ENCODE data around the gene APOL2. TPM values are rescaled to one million over a fixed set of nuclear protein-coding genes. Genes with fewer than 3 reads are reported as not detected.
"Not testable (repeated sequence)": the region's sequence is repeated elsewhere in the genome, so short reads cannot be mapped to it uniquely, and the experiment has no call there.

The APOL2 gene
- total RNA-seq, 1 donor from 2014 or later, result 77.2 TPM

DNA sequence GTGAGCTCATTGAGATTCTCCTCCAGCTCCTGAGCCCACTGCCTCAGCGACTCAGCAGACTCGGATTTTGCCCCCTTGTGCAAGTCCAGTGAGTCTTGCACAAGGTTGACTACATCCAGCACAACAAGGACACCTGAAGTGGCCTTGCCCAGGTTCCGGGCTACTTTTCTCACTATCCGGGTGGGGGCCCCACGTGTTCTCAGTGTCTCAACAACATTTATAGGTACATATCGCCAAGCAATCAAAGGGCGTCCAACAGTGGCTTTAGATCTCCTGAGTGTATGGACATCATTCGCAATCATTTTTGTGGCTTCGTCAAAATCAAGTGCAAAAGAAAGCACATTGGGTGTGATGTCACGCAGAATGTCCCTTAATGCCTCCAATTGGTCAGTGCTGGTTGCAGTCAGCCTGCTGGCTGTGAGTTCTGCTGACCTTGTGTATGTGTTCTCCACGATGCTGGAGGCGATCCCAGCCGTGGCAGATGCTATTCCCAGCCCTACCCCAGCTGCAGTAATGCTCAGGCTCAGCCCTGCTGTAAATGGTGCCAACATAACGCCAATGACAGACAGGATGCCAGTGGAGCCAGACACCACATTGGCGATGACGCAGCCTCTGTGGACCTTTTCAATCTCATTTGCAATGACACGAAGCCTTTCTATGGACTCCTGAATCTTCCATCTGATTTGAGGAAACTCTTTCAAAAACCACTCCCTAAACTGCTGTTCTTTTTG, 48.1 kb downstream of the APOL2 start:
- no peaks in the 10 kb centered on the region for H4K20me1 ChIP-seq (ENCODE audit: insufficient read depth, low read length)
- Mint-ChIP-seq H3K4me3 (ENCODE audit: unreplicated experiment) (no peak overlapping the region), H3K36me3 (ENCODE audit: low read depth, unreplicated experiment) (no peaks in the 10 kb centered on the region), H3K4me1 (ENCODE audit: low read depth, unreplicated experiment) (peaks cover 9% of the 10 kb centered on the region), H3K9me3 (ENCODE audit: unreplicated experiment) (no peaks in the 10 kb centered on the region), H3K27me3 (ENCODE audit: low read depth, unreplicated experiment) (peaks cover 43% of the 10 kb centered on the region), H3K27ac (ENCODE audit: unreplicated experiment) (no peak overlapping the region)
- H3K4me2 ChIP-seq (ENCODE audit: low read length), result no peak overlapping the region
- TF ChIP-seq EZH2 (IDR thresholded peaks at IDR 0.05; ENCODE audit: insufficient read depth, low read length), result no peak
- TF ChIP-seq, protein P1, sequence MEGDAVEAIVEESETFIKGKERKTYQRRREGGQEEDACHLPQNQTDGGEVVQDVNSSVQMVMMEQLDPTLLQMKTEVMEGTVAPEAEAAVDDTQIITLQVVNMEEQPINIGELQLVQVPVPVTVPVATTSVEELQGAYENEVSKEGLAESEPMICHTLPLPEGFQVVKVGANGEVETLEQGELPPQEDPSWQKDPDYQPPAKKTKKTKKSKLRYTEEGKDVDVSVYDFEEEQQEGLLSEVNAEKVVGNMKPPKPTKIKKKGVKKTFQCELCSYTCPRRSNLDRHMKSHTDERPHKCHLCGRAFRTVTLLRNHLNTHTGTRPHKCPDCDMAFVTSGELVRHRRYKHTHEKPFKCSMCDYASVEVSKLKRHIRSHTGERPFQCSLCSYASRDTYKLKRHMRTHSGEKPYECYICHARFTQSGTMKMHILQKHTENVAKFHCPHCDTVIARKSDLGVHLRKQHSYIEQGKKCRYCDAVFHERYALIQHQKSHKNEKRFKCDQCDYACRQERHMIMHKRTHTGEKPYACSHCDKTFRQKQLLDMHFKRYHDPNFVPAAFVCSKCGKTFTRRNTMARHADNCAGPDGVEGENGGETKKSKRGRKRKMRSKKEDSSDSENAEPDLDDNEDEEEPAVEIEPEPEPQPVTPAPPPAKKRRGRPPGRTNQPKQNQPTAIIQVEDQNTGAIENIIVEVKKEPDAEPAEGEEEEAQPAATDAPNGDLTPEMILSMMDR (IDR thresholded peaks at IDR 0.05; ENCODE audit: insufficient read depth, low read depth, low read length), result no peak
- DNase-seq (ENCODE audit: low read depth) (peak; percentile 62), FAIRE-seq (no peak)
- H3K36me3 ChIP-seq (ENCODE audit: insufficient read depth, low read length), result no peaks in the 10 kb centered on the region
- H3K79me2 ChIP-seq (ENCODE audit: insufficient read depth, low read length), result no peaks in the 10 kb centered on the region
- peaks cover 6% of the 10 kb centered on the region for H3K27me3 ChIP-seq (ENCODE audit: insufficient read depth, low read length)
- no peak overlapping the region for H2AFZ ChIP-seq (ENCODE audit: low read depth, low read length)
- no peaks in the 10 kb centered on the region for H3K4me1 ChIP-seq (ENCODE audit: insufficient read depth, low read length)
- no peaks in the 10 kb centered on the region for H3K9me3 ChIP-seq (ENCODE audit: insufficient read depth, low read depth, low read length)
- no peak overlapping the region for H3K4me3 ChIP-seq (ENCODE audit: insufficient read depth, low read depth, low read length)
- H3K27ac ChIP-seq (ENCODE audit: low read depth, low read length), result no peak overlapping the region
- no peak overlapping the region for H3K9ac ChIP-seq (ENCODE audit: low read length)

DNA sequence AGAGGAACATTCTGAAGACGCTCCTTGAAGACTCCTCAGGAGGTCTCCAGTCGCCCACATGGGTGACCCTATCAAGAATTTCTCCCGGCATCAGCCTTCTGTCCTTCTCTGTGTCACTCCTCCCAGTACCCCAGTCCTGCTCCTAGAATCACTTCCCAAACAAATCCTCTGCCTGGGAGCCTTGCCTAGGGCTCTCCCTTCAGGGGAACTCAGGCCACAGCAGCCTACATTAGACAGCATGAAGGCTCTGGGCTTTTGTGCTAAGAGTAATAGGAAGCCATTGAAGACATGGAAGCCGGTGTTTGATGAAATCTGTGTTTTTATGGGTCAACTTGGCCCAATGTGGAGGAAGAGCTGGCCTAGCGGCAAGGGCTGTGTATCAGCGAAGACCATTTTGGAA, 51.5 kb downstream of the APOL2 start:
- not testable (repeated sequence) for H2AFZ ChIP-seq (ENCODE audit: low read depth, low read length); H3K27ac Mint-ChIP-seq (ENCODE audit: unreplicated experiment); H3K79me2 ChIP-seq (ENCODE audit: insufficient read depth, low read length); DNase-seq (ENCODE audit: low read depth); H3K4me2 ChIP-seq (ENCODE audit: low read length); H3K4me3 ChIP-seq (ENCODE audit: insufficient read depth, low read depth, low read length); H3K9me3 Mint-ChIP-seq (ENCODE audit: unreplicated experiment); H3K9ac ChIP-seq (ENCODE audit: low read length); H4K20me1 ChIP-seq (ENCODE audit: insufficient read depth, low read length); H3K4me1 Mint-ChIP-seq (ENCODE audit: low read depth, unreplicated experiment); H3K9me3 ChIP-seq (ENCODE audit: insufficient read depth, low read depth, low read length); FAIRE-seq; H3K36me3 ChIP-seq (ENCODE audit: insufficient read depth, low read length); H3K36me3 Mint-ChIP-seq (ENCODE audit: low read depth, unreplicated experiment); H3K27ac ChIP-seq (ENCODE audit: low read depth, low read length); H3K4me3 Mint-ChIP-seq (ENCODE audit: unreplicated experiment); H3K4me1 ChIP-seq (ENCODE audit: insufficient read depth, low read length)
- H3K27me3 ChIP-seq (ENCODE audit: insufficient read depth, low read length), result peaks cover 13% of the 10 kb centered on the region
- peaks cover 47% of the 10 kb centered on the region for H3K27me3 Mint-ChIP-seq (ENCODE audit: low read depth, unreplicated experiment)

DNA sequence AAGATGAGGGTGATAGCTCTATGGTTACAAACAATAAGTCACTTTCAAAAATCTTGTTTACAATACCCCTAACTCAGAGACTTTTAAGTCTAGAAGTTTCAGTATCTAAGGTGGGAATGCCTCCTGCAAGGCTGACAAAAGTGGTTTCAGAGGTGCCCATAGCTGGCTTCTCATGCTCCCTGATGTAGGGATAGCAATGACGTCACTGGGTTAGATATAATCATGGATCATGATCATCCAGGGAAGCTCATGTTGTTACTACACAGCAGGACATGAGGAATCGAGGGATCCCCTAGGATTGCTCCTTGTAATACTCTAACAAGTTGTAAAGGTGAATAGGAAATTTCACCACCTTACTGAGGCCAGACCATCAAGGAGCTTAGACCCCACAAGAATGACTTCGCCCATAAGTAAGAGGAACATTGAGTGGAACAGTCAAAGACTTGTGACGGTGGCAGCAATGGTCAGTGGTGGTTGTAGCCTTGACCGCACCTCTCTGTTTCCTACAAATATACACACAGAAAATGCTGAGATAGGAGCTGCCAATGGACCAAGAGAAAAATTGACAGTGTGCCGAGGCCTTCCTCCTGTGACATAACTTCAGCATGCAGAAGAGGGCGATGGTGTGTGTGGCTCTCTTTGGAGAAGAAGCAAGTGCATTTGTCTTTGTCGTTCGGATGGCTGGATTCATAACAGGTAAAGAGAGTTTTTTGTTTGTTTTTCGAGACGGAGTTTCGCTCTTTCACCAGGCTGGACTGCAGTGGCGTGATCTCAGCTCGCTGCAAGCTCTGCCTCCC, 53.3 kb downstream of the APOL2 start:
- no peak for FAIRE-seq
- H3K36me3 Mint-ChIP-seq (ENCODE audit: low read depth, unreplicated experiment), result no peaks in the 10 kb centered on the region
- Histone ChIP-seq H2AFZ (ENCODE audit: low read depth, low read length) (no peak overlapping the region), H3K27me3 (ENCODE audit: insufficient read depth, low read length) (peaks cover 20% of the 10 kb centered on the region), H3K79me2 (ENCODE audit: insufficient read depth, low read length) (no peaks in the 10 kb centered on the region), H3K9ac (ENCODE audit: low read length) (no peak overlapping the region), H3K9me3 (ENCODE audit: insufficient read depth, low read depth, low read length) (no peaks in the 10 kb centered on the region), H3K4me3 (ENCODE audit: insufficient read depth, low read depth, low read length) (no peak overlapping the region), H3K27ac (ENCODE audit: low read depth, low read length) (no peak overlapping the region), H3K4me1 (ENCODE audit: insufficient read depth, low read length) (no peaks in the 10 kb centered on the region), H3K36me3 (ENCODE audit: insufficient read depth, low read length) (no peaks in the 10 kb centered on the region), H3K4me2 (ENCODE audit: low read length) (no peak overlapping the region), H4K20me1 (ENCODE audit: insufficient read depth, low read length) (no peaks in the 10 kb centered on the region)
- H3K4me1 Mint-ChIP-seq (ENCODE audit: low read depth, unreplicated experiment), result no peaks in the 10 kb centered on the region
- H3K27ac Mint-ChIP-seq (ENCODE audit: unreplicated experiment), result no peak overlapping the region
- H3K9me3 Mint-ChIP-seq (ENCODE audit: unreplicated experiment), result no peaks in the 10 kb centered on the region
- no peak for DNase-seq (ENCODE audit: low read depth)
- H3K27me3 Mint-ChIP-seq (ENCODE audit: low read depth, unreplicated experiment), result peaks cover 47% of the 10 kb centered on the region
- TF ChIP-seq, protein P1 (IDR thresholded peaks at IDR 0.05; ENCODE audit: insufficient read depth, low read depth, low read length), result no peak
- TF ChIP-seq EZH2 (IDR thresholded peaks at IDR 0.05; ENCODE audit: insufficient read depth, low read length), result no peak
- no peak overlapping the region for H3K4me3 Mint-ChIP-seq (ENCODE audit: unreplicated experiment)

Measured in astrocyte (in vitro differentiated cells and primary cell).